ENCODE data around the gene IPO9.

Gene IPO9

GRCh38 chr1:201903135-201903534 is 74.2 kb downstream of the IPO9 start:
- Histone ChIP-seq H3K27me3 (ENCODE audit: control insufficient read depth, insufficient read depth, low read length) (no peaks in the 10 kb centered on the region), H3K9ac (ENCODE audit: low read depth, low read length) (no peak overlapping the region), H3K9me3 (ENCODE audit: control insufficient read depth, insufficient read depth, low read length) (no peaks in the 10 kb centered on the region), H3K4me1 (ENCODE audit: control insufficient read depth, insufficient read depth, low read length) (no peaks in the 10 kb centered on the region), H3K36me3 (ENCODE audit: control insufficient read depth, insufficient read depth, low read length) (no peaks in the 10 kb centered on the region), H3K4me3 (ENCODE audit: low read depth, low read length) (no peak overlapping the region)

GRCh38 chr1:201904579-201904978 is 75.6 kb downstream of the IPO9 start:
- H3K27me3 ChIP-seq (ENCODE audit: control insufficient read depth, insufficient read depth, low read length): no peaks in the 10 kb centered on the region
- H3K9me3 ChIP-seq (ENCODE audit: control insufficient read depth, insufficient read depth, low read length): no peaks in the 10 kb centered on the region
- H3K36me3 ChIP-seq (ENCODE audit: control insufficient read depth, insufficient read depth, low read length): no peaks in the 10 kb centered on the region
- no peak overlapping the region for H3K9ac ChIP-seq (ENCODE audit: low read depth, low read length)
- H3K4me1 ChIP-seq (ENCODE audit: control insufficient read depth, insufficient read depth, low read length): no peaks in the 10 kb centered on the region
- H3K4me3 ChIP-seq (ENCODE audit: low read depth, low read length): no peak overlapping the region

GRCh38 chr1:201905234-201905890 is 76.4 kb downstream of the IPO9 start:
- Histone ChIP-seq H3K27me3 (ENCODE audit: control insufficient read depth, insufficient read depth, low read length) (no peaks in the 10 kb centered on the region), H3K4me3 (ENCODE audit: low read depth, low read length) (no peak overlapping the region), H3K36me3 (ENCODE audit: control insufficient read depth, insufficient read depth, low read length) (no peaks in the 10 kb centered on the region), H3K9ac (ENCODE audit: low read depth, low read length) (no peak overlapping the region), H3K9me3 (ENCODE audit: control insufficient read depth, insufficient read depth, low read length) (no peaks in the 10 kb centered on the region), H3K4me1 (ENCODE audit: control insufficient read depth, insufficient read depth, low read length) (no peaks in the 10 kb centered on the region)

- Histone ChIP-seq H3K4me1 (ENCODE audit: control insufficient read depth, insufficient read depth, low read length) (no peaks in the 10 kb centered on the region), H3K9me3 (ENCODE audit: control insufficient read depth, insufficient read depth, low read length) (no peaks in the 10 kb centered on the region), H3K9ac (ENCODE audit: low read depth, low read length) (no peak overlapping the region), H3K27me3 (ENCODE audit: control insufficient read depth, insufficient read depth, low read length) (no peaks in the 10 kb centered on the region), H3K36me3 (ENCODE audit: control insufficient read depth, insufficient read depth, low read length) (no peaks in the 10 kb centered on the region), H3K4me3 (ENCODE audit: low read depth, low read length) (no peak overlapping the region)
Measured at GRCh38 chr1:201906336-201906735, 77.4 kb downstream of the IPO9 start.

GRCh38 chr1:201907621-201908020 is 78.7 kb downstream of the IPO9 start:
- peaks cover 3% of the 10 kb centered on the region for H3K4me1 ChIP-seq (ENCODE audit: control insufficient read depth, insufficient read depth, low read length)
- no peaks in the 10 kb centered on the region for H3K27me3 ChIP-seq (ENCODE audit: control insufficient read depth, insufficient read depth, low read length)
- no peak overlapping the region for H3K9ac ChIP-seq (ENCODE audit: low read depth, low read length)
- no peak overlapping the region for H3K4me3 ChIP-seq (ENCODE audit: low read depth, low read length)
- H3K9me3 ChIP-seq (ENCODE audit: control insufficient read depth, insufficient read depth, low read length): no peaks in the 10 kb centered on the region
- H3K36me3 ChIP-seq (ENCODE audit: control insufficient read depth, insufficient read depth, low read length): no peaks in the 10 kb centered on the region

- Histone ChIP-seq H3K36me3 (ENCODE audit: control insufficient read depth, insufficient read depth, low read length) (no peaks in the 10 kb centered on the region), H3K9ac (ENCODE audit: low read depth, low read length) (no peak overlapping the region), H3K4me3 (ENCODE audit: low read depth, low read length) (no peak overlapping the region), H3K4me1 (ENCODE audit: control insufficient read depth, insufficient read depth, low read length) (peaks cover 3% of the 10 kb centered on the region), H3K27me3 (ENCODE audit: control insufficient read depth, insufficient read depth, low read length) (no peaks in the 10 kb centered on the region), H3K9me3 (ENCODE audit: control insufficient read depth, insufficient read depth, low read length) (no peaks in the 10 kb centered on the region)
Measured at GRCh38 chr1:201911826-201912571, 83.0 kb downstream of the IPO9 start.

- no peaks in the 10 kb centered on the region for H3K36me3 ChIP-seq (ENCODE audit: control insufficient read depth, insufficient read depth, low read length)
- H3K4me1 ChIP-seq (ENCODE audit: control insufficient read depth, insufficient read depth, low read length): peaks cover 3% of the 10 kb centered on the region
- H3K4me3 ChIP-seq (ENCODE audit: low read depth, low read length): no peak overlapping the region
- H3K27me3 ChIP-seq (ENCODE audit: control insufficient read depth, insufficient read depth, low read length): no peaks in the 10 kb centered on the region
- no peak overlapping the region for H3K9ac ChIP-seq (ENCODE audit: low read depth, low read length)
- no peaks in the 10 kb centered on the region for H3K9me3 ChIP-seq (ENCODE audit: control insufficient read depth, insufficient read depth, low read length)
Measured at GRCh38 chr1:201912832-201913231, 83.9 kb downstream of the IPO9 start.

- Histone ChIP-seq H3K4me1 (ENCODE audit: control insufficient read depth, insufficient read depth, low read length) (peaks cover 3% of the 10 kb centered on the region), H3K36me3 (ENCODE audit: control insufficient read depth, insufficient read depth, low read length) (no peaks in the 10 kb centered on the region), H3K27me3 (ENCODE audit: control insufficient read depth, insufficient read depth, low read length) (no peaks in the 10 kb centered on the region), H3K4me3 (ENCODE audit: low read depth, low read length) (no peak overlapping the region), H3K9ac (ENCODE audit: low read depth, low read length) (no peak overlapping the region), H3K9me3 (ENCODE audit: control insufficient read depth, insufficient read depth, low read length) (no peaks in the 10 kb centered on the region)
Measured at GRCh38 chr1:201914456-201915235, 85.7 kb downstream of the IPO9 start.

- H3K4me3 ChIP-seq (ENCODE audit: low read depth, low read length): no peak overlapping the region
- no peaks in the 10 kb centered on the region for H3K36me3 ChIP-seq (ENCODE audit: control insufficient read depth, insufficient read depth, low read length)
- peaks cover 3% of the 10 kb centered on the region for H3K4me1 ChIP-seq (ENCODE audit: control insufficient read depth, insufficient read depth, low read length)
- H3K27me3 ChIP-seq (ENCODE audit: control insufficient read depth, insufficient read depth, low read length): no peaks in the 10 kb centered on the region
- H3K9ac ChIP-seq (ENCODE audit: low read depth, low read length): no peak overlapping the region
- no peaks in the 10 kb centered on the region for H3K9me3 ChIP-seq (ENCODE audit: control insufficient read depth, insufficient read depth, low read length)
Measured at GRCh38 chr1:201916649-201917249, 87.8 kb downstream of the IPO9 start.

- Histone ChIP-seq H3K9me3 (ENCODE audit: control insufficient read depth, insufficient read depth, low read length) (no peaks in the 10 kb centered on the region), H3K4me1 (ENCODE audit: control insufficient read depth, insufficient read depth, low read length) (no peaks in the 10 kb centered on the region), H3K27me3 (ENCODE audit: control insufficient read depth, insufficient read depth, low read length) (no peaks in the 10 kb centered on the region), H3K9ac (ENCODE audit: low read depth, low read length) (no peak overlapping the region), H3K4me3 (ENCODE audit: low read depth, low read length) (no peak overlapping the region), H3K36me3 (ENCODE audit: control insufficient read depth, insufficient read depth, low read length) (no peaks in the 10 kb centered on the region)
Measured at GRCh38 chr1:201917362-201918033, 88.5 kb downstream of the IPO9 start.

- no peaks in the 10 kb centered on the region for H3K27me3 ChIP-seq (ENCODE audit: control insufficient read depth, insufficient read depth, low read length)
- H3K4me1 ChIP-seq (ENCODE audit: control insufficient read depth, insufficient read depth, low read length): no peaks in the 10 kb centered on the region
- no peaks in the 10 kb centered on the region for H3K9me3 ChIP-seq (ENCODE audit: control insufficient read depth, insufficient read depth, low read length)
- no peak overlapping the region for H3K9ac ChIP-seq (ENCODE audit: low read depth, low read length)
- no peak overlapping the region for H3K4me3 ChIP-seq (ENCODE audit: low read depth, low read length)
- no peaks in the 10 kb centered on the region for H3K36me3 ChIP-seq (ENCODE audit: control insufficient read depth, insufficient read depth, low read length)
Measured at GRCh38 chr1:201918343-201918742, 89.4 kb downstream of the IPO9 start.
